Neural crest cell (in vitro differentiated cells): ENCODE measurements around the gene CYTL1. TPM values are rescaled to one million over a fixed set of nuclear protein-coding genes. Genes with fewer than 3 reads are reported as not detected.
A peak's percentile ranks its signal among the peaks of the same experiment; 100 is the strongest.

ENCODE experiments used
- DNase-seq: peaks from one replicate; pipeline ENCODE4 v3.0.0; 2021; ENCODE audit warnings: low read depth, mixed read lengths, low spot score
- H3K27ac Mint-ChIP-seq: one replicate; pipeline ENCODE4 v1.8.0; 2021; ENCODE audit warnings: mild to moderate bottlenecking, mixed read lengths; ENCODE audit not compliant: unreplicated experiment
- H3K27me3 Mint-ChIP-seq: 2 replicates; pipeline ENCODE4 v1.8.0; 2021; ENCODE audit warnings: low read depth, mild to moderate bottlenecking, mixed read lengths
- H3K36me3 Mint-ChIP-seq: 2 replicates; pipeline ENCODE4 v1.8.0; 2021; ENCODE audit warnings: low read depth, mild to moderate bottlenecking, mixed read lengths
- H3K4me1 Mint-ChIP-seq: 2 replicates; pipeline ENCODE4 v1.8.0; 2021; ENCODE audit warnings: mixed read lengths
- H3K4me3 Mint-ChIP-seq: one replicate; pipeline ENCODE4 v1.8.0; 2021; ENCODE audit warnings: mild to moderate bottlenecking, mixed read lengths
- H3K9me3 Mint-ChIP-seq: 2 replicates; pipeline ENCODE4 v1.8.0; 2021; ENCODE audit warnings: mixed read lengths
- CTCF ChIP-seq: fragments of 200-600 bp; sonication (generic); conservative IDR thresholded peaks from 2 replicates; pipeline ENCODE4 v1.5.0; 2021; ENCODE audit warnings: antibody characterized with exemption, mild to moderate bottlenecking
- total RNA-seq: library from RNA; stranded (reverse); gene quantifications from 2 replicates; pipeline ENCODE4 v1.2.1, GENCODE V29; 2021

Gene CYTL1
- total RNA-seq, 1 donor from 2014 or later: 13.2 TPM

GRCh38 chr4:5039800-5040199 lies 20.5 kb upstream of the CYTL1 start:
- Mint-ChIP-seq H3K36me3 (no peaks in the 10 kb centered on the region), H3K9me3 (no peaks in the 10 kb centered on the region), H3K4me3 (no peak overlapping the region), H3K27ac (no peak overlapping the region), H3K4me1 (peaks cover 4% of the 10 kb centered on the region), H3K27me3 (peaks cover 7% of the 10 kb centered on the region)
- no peak for TF ChIP-seq CTCF
- no peak for DNase-seq

GRCh38 chr4:5037553-5038551 lies 18.6 kb upstream of the CYTL1 start:
- Mint-ChIP-seq H3K9me3 (no peaks in the 10 kb centered on the region), H3K4me3 (no peak overlapping the region), H3K36me3 (no peaks in the 10 kb centered on the region), H3K27me3 (no peaks in the 10 kb centered on the region), H3K27ac (no peak overlapping the region), H3K4me1 (peaks cover 12% of the 10 kb centered on the region)
- no peak for TF ChIP-seq CTCF
- DNase-seq: no peak

- DNase-seq: no peak
- no peak for TF ChIP-seq CTCF
- no peaks in the 10 kb centered on the region for H3K27me3 Mint-ChIP-seq
- peaks cover 12% of the 10 kb centered on the region for H3K4me1 Mint-ChIP-seq
- H3K36me3 Mint-ChIP-seq: no peaks in the 10 kb centered on the region
- no peak overlapping the region for H3K4me3 Mint-ChIP-seq
- peak overlapping the region; percentile 28 for H3K27ac Mint-ChIP-seq
- no peaks in the 10 kb centered on the region for H3K9me3 Mint-ChIP-seq
These were observed 17.0 kb upstream of the CYTL1 start for GRCh38 chr4:5036239-5036638.

GRCh38 chr4:5034206-5034605 lies 14.9 kb upstream of the CYTL1 start:
- H3K36me3 Mint-ChIP-seq: no peaks in the 10 kb centered on the region
- H3K27ac Mint-ChIP-seq: no peak overlapping the region
- no peaks in the 10 kb centered on the region for H3K27me3 Mint-ChIP-seq
- no peak overlapping the region for H3K4me3 Mint-ChIP-seq
- no peak for TF ChIP-seq CTCF
- H3K9me3 Mint-ChIP-seq: no peaks in the 10 kb centered on the region
- peaks cover 12% of the 10 kb centered on the region for H3K4me1 Mint-ChIP-seq
- DNase-seq: no peak

GRCh38 chr4:5033281-5033841 lies 14.1 kb upstream of the CYTL1 start:
- Mint-ChIP-seq H3K36me3 (no peaks in the 10 kb centered on the region), H3K4me3 (no peak overlapping the region), H3K27me3 (no peaks in the 10 kb centered on the region), H3K4me1 (peaks cover 12% of the 10 kb centered on the region), H3K27ac (no peak overlapping the region), H3K9me3 (no peaks in the 10 kb centered on the region)
- no peak for DNase-seq
- TF ChIP-seq CTCF: no peak
